GM23338 (cell line): ENCODE results near the gene MAP3K8. TPM values are rescaled to one million over a fixed set of nuclear protein-coding genes. Genes with fewer than 3 reads are reported as not detected.

ENCODE experiments used
- ATAC-seq: fragments of 200-7000 bp; cut with Tn5 transposase; 3 replicates; pipeline ENCODE4 v1.9.1; 2020
- DNase-seq: peaks from one replicate; pipeline ENCODE4 v3.0.0-alpha.2; 2015; ENCODE audit warnings: low spot score
- H2AFZ ChIP-seq: fragments of 200-600 bp; sonication (generic); 2 replicates; pipeline ENCODE4 v1.8.0; 2016; ENCODE audit warnings: antibody characterized with exemption, mild to moderate bottlenecking, moderate library complexity
- H3F3A ChIP-seq: fragments of 200-600 bp; sonication (generic); replicated peaks from 2 replicates; pipeline ENCODE4 v1.8.0; 2017; ENCODE audit warnings: antibody characterized with exemption, mixed run types, low read depth
- H3K27ac ChIP-seq: fragments of 200-600 bp; sonication (generic); 2 replicates; pipeline ENCODE4 v1.6.1; 2016; ENCODE audit warnings: low read depth
- H3K27me3 ChIP-seq: fragments of 200-600 bp; sonication (generic); 2 replicates; pipeline ENCODE4 v1.8.0; 2016; ENCODE audit warnings: mild to moderate bottlenecking, mixed run types, moderate library complexity; ENCODE audit not compliant: insufficient read depth
- H3K36me3 ChIP-seq: fragments of 200-600 bp; sonication (generic); 2 replicates; pipeline ENCODE4 v1.8.0; 2016; ENCODE audit warnings: mild to moderate bottlenecking; ENCODE audit not compliant: insufficient read depth
- H3K4me1 ChIP-seq: fragments of 200-600 bp; sonication (generic); 2 replicates; pipeline ENCODE4 v1.8.0; 2016; ENCODE audit warnings: mild to moderate bottlenecking, moderate library complexity; ENCODE audit not compliant: insufficient read depth
- H3K4me2 ChIP-seq: fragments of 200-600 bp; sonication (generic); 2 replicates; pipeline ENCODE4 v1.7.1; 2017; ENCODE audit warnings: mixed run types
- H3K4me3 ChIP-seq: fragments of 200-600 bp; sonication (generic); 2 replicates; pipeline ENCODE4 v1.6.1; 2016; ENCODE audit warnings: mixed run types
- H3K79me2 ChIP-seq: fragments of 200-600 bp; sonication (generic); replicated peaks from 2 replicates; pipeline ENCODE4 v1.8.0; 2017; ENCODE audit warnings: mild to moderate bottlenecking; ENCODE audit not compliant: insufficient read depth
- H3K9me2 ChIP-seq: fragments of 200-600 bp; sonication (generic); 2 replicates; pipeline ENCODE4 v1.8.0; 2017; ENCODE audit not compliant: insufficient read depth
- H4K20me1 ChIP-seq: fragments of 200-600 bp; sonication (generic); replicated peaks from 2 replicates; pipeline ENCODE4 v1.8.0; 2017; ENCODE audit warnings: mild to moderate bottlenecking; ENCODE audit not compliant: insufficient read depth
- H3K27ac Mint-ChIP-seq: 2 replicates; pipeline ENCODE4 v1.8.0; 2020; ENCODE audit warnings: inconsistent platforms, mild to moderate bottlenecking, moderate library complexity, mixed read lengths
- H3K27me3 Mint-ChIP-seq: 3 replicates; pipeline ENCODE4 v1.8.0; 2022; ENCODE audit warnings: low read depth, mild to moderate bottlenecking, moderate library complexity, mixed read lengths, inconsistent platforms; ENCODE audit not compliant: insufficient read depth, poor library complexity
- H3K36me3 Mint-ChIP-seq: 3 replicates; pipeline ENCODE4 v1.8.0; 2021; ENCODE audit warnings: low read depth, mild to moderate bottlenecking, inconsistent platforms, moderate library complexity, mixed read lengths
- H3K4me1 Mint-ChIP-seq: 3 replicates; pipeline ENCODE4 v1.8.0; 2020; ENCODE audit warnings: mild to moderate bottlenecking, inconsistent platforms, mixed read lengths
- H3K4me3 Mint-ChIP-seq: 3 replicates; pipeline ENCODE4 v1.8.0; 2021; ENCODE audit warnings: moderate library complexity, mild to moderate bottlenecking, inconsistent platforms, mixed read lengths
- H3K9me3 Mint-ChIP-seq: 3 replicates; pipeline ENCODE4 v1.8.0; 2020; ENCODE audit warnings: moderate library complexity, mild to moderate bottlenecking, inconsistent platforms, mixed read lengths
- CREB1 ChIP-seq: fragments of 250-450 bp; sonication (Bioruptor Pico); IDR thresholded peaks from 2 replicates; pipeline ENCODE4 v1.5.0; 2020; ENCODE audit warnings: low read depth, mild to moderate bottlenecking, moderate library complexity
- CTCF ChIP-seq, 2 experiments: fragments of 200-600 bp in 1 of 2; sonication (generic) in 1 of 2; conservative IDR thresholded peaks; 2 replicates each; pipeline versions ENCODE4 v1.5.1 to v1.6.1; 2016 to 2017; ENCODE audit warnings: antibody characterized with exemption in 2 of 2, low read depth in 2 of 2, mild to moderate bottlenecking in 2 of 2, moderate library complexity in 1 of 2
- ETS1 ChIP-seq: IDR thresholded peaks from 2 replicates; pipeline ENCODE4 v1.6.1; 2016; ENCODE audit warnings: antibody characterized with exemption
- EZH2 ChIP-seq: fragments of 200-600 bp; sonication (generic); IDR thresholded peaks from one replicate; pipeline ENCODE4 v1.8.0; 2017; ENCODE audit warnings: antibody characterized with exemption, mild to moderate bottlenecking, low read depth; ENCODE audit not compliant: unreplicated experiment
- EZH2phosphoT487 ChIP-seq: fragments of 200-600 bp; sonication (generic); IDR thresholded peaks from one replicate; pipeline ENCODE4 v1.8.1; 2018; ENCODE audit warnings: antibody characterized with exemption; ENCODE audit not compliant: unreplicated experiment
- JUNB ChIP-seq: IDR thresholded peaks from one replicate; pipeline ENCODE4 v1.6.1; 2016; ENCODE audit warnings: antibody characterized with exemption; ENCODE audit not compliant: unreplicated experiment
- NANOG ChIP-seq: IDR thresholded peaks from 2 replicates; pipeline ENCODE4 v1.6.1; 2016; ENCODE audit warnings: antibody characterized with exemption, borderline replicate concordance
- POLR2AphosphoS5 ChIP-seq: IDR thresholded peaks from 2 replicates; pipeline ENCODE4 v1.6.1; 2016; ENCODE audit warnings: antibody characterized with exemption, low read depth
- REST ChIP-seq: IDR thresholded peaks from one replicate; pipeline ENCODE4 v1.6.1; 2018; ENCODE audit warnings: antibody characterized with exemption; ENCODE audit not compliant: unreplicated experiment
- STAT1 ChIP-seq: IDR thresholded peaks from one replicate; pipeline ENCODE4 v1.6.1; 2016; ENCODE audit warnings: antibody characterized with exemption; ENCODE audit not compliant: unreplicated experiment
- ZNF114 ChIP-seq: fragments of 250-450 bp; sonication (Bioruptor Pico); IDR thresholded peaks from 2 replicates; pipeline ENCODE4 v1.5.0; 2020; ENCODE audit warnings: mild to moderate bottlenecking, moderate library complexity
- ZNF331 ChIP-seq: fragments of 250-450 bp; sonication (Bioruptor Pico); IDR thresholded peaks from 2 replicates; pipeline ENCODE4 v1.5.0; 2020; ENCODE audit warnings: low read depth, mild to moderate bottlenecking, moderate library complexity
- ZNF462 ChIP-seq: fragments of 250-450 bp; sonication (Bioruptor Pico); IDR thresholded peaks from 2 replicates; pipeline ENCODE4 v1.5.0; 2020; ENCODE audit warnings: mild to moderate bottlenecking, moderate library complexity
- polyA plus RNA-seq: library from polyadenylated mRNA; unstranded; fragments of >200 nt; fragmentation: Nextera tagmentation; extraction: Ambion mirVana; gene quantifications from 2 replicates; pipeline ENCODE4 v1.2.1, GENCODE V29; 2016
- total RNA-seq: library from RNA; depleted of rRNA; stranded (reverse); fragments of >200 nt; shearing (Covaris generic); gene quantifications from 2 replicates; pipeline ENCODE4 v1.2.3, GENCODE V29; 2014

The MAP3K8 gene
- total and polyA plus RNA-seq, 2 experiments from 2014 or later: 3.5 to 5.0 TPM

- Histone ChIP-seq H3F3A (no peaks in the 10 kb centered on the region), H2AFZ (no peak overlapping the region), H3K36me3 (no peaks in the 10 kb centered on the region), H3K4me2 (no peak overlapping the region), H3K27ac (no peak overlapping the region), H3K9me2 (no peaks in the 10 kb centered on the region), H3K27me3 (no peaks in the 10 kb centered on the region), H4K20me1 (no peaks in the 10 kb centered on the region), H3K79me2 (no peaks in the 10 kb centered on the region), H3K4me3 (no peak overlapping the region), H3K4me1 (peaks cover 10% of the 10 kb centered on the region; the same call in 1 of the 2 replicates)
- no peak for DNase-seq
- H3K4me3 Mint-ChIP-seq: no peak overlapping the region
- ATAC-seq: no peak
- peaks cover 16% of the 10 kb centered on the region; the same call in 2 of the 3 replicates for H3K4me1 Mint-ChIP-seq
- H3K27ac Mint-ChIP-seq: no peak overlapping the region
- no peaks in the 10 kb centered on the region for H3K9me3 Mint-ChIP-seq
- no peaks in the 10 kb centered on the region for H3K36me3 Mint-ChIP-seq
- TF ChIP-seq CREB1 (CRISPR knock-in tag) (no peak), POLR2AphosphoS5 (no peak), STAT1 (no peak), ZNF462 (CRISPR knock-in tag) (no peak), JUNB (no peak), NANOG (no peak), ZNF114 (no peak), ZNF331 (CRISPR knock-in tag) (no peak), EZH2phosphoT487 (no peak), CTCF (conservative IDR thresholded peaks at IDR 0.05; ENCODE audit: low read depth in 2 of 2) (no peak), REST (no peak), ETS1 (no peak), EZH2 (no peak)
- H3K27me3 Mint-ChIP-seq: peaks cover 5% of the 10 kb centered on the region
Measured at GRCh38 chr10:30505543-30506298, 71.7 kb downstream of the MAP3K8 start.
